A673 (cell line): ENCODE results near the gene BCAS1.

Experiments used
- EZH2 ChIP-seq: fragments of 200-600 bp; sonication (generic); IDR thresholded peaks from 2 replicates; pipeline ENCODE4 v1.6.1; 2017; ENCODE audit warnings: borderline replicate concordance, low read depth, mild to moderate bottlenecking, mixed read lengths, antibody characterized with exemption, low read length; ENCODE audit not compliant: poor library complexity, severe bottlenecking
- TF ChIP-seq, protein P1 (sequence below): fragments of 300-800, 200-600 bp; sonication (generic); conservative IDR thresholded peaks from 2 replicates; pipeline ENCODE4 v1.5.1; 2017; ENCODE audit warnings: low read depth, mild to moderate bottlenecking, antibody characterized with exemption, low read length, moderate library complexity, mixed read lengths

DNA sequence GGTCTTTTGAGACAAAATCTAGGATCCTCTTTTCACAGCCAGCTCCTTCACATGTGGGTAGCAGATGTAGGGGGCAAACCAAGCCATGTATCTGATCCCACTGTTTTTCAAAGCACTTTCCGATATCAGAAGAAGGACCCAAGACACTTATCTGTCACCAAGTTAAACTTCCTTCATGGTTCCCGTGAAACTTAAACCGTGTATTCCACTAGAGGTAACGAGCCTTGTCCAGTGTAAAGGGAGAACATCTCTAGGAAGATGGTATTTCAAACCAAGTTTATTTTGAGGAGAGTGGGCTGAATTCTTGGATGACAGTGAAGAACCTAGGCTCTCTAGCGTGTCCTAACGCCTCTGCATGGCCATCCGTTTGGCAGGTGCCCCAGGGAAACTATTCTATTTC is 76.3 kb downstream of the BCAS1 start:
- TF ChIP-seq, protein P1, sequence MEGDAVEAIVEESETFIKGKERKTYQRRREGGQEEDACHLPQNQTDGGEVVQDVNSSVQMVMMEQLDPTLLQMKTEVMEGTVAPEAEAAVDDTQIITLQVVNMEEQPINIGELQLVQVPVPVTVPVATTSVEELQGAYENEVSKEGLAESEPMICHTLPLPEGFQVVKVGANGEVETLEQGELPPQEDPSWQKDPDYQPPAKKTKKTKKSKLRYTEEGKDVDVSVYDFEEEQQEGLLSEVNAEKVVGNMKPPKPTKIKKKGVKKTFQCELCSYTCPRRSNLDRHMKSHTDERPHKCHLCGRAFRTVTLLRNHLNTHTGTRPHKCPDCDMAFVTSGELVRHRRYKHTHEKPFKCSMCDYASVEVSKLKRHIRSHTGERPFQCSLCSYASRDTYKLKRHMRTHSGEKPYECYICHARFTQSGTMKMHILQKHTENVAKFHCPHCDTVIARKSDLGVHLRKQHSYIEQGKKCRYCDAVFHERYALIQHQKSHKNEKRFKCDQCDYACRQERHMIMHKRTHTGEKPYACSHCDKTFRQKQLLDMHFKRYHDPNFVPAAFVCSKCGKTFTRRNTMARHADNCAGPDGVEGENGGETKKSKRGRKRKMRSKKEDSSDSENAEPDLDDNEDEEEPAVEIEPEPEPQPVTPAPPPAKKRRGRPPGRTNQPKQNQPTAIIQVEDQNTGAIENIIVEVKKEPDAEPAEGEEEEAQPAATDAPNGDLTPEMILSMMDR: no peak
- TF ChIP-seq EZH2: no peak
